B cell (primary cell): ENCODE data around the gene PUS3.

Source experiments
- CTCF ChIP-seq: fragments of 200-600 bp; IDR thresholded peaks from one replicate; pipeline ENCODE4 v1.8.0; 2022; ENCODE audit warnings: antibody characterized with exemption, mild to moderate bottlenecking
- EZH2 ChIP-seq: IDR thresholded peaks from 2 replicates; pipeline ENCODE4 v1.6.1; 2012; ENCODE audit warnings: borderline replicate concordance, low read depth, mild to moderate bottlenecking, moderate library complexity, low read length; ENCODE audit not compliant: insufficient read depth, poor library complexity, severe bottlenecking

- TF ChIP-seq EZH2, result no peak
- TF ChIP-seq CTCF, result no peak
Measured at GRCh38 chr11:125935056-125935455, 32.0 kb upstream of the PUS3 start.
